Testis (tissue), 2 donors: ENCODE measurements around the gene STK17A.

ENCODE experiments used
- CTCF ChIP-seq, 3 experiments: fragments of 450-650 bp in 2 of 3; fragments of 200-600 bp in 1 of 3; sonication (generic) in 1 of 3; IDR thresholded peaks; one replicate each; pipeline ENCODE4 v1.5.1; 2016 to 2019; ENCODE audit warnings: antibody characterized with exemption in 3 of 3, mild to moderate bottlenecking in 2 of 3, moderate library complexity in 1 of 3
- POLR2A ChIP-seq: fragments of 450-650 bp; IDR thresholded peaks from one replicate; pipeline ENCODE4 v1.6.1; 2017; ENCODE audit warnings: antibody characterized with exemption, mild to moderate bottlenecking, moderate library complexity

- TF ChIP-seq CTCF (IDR thresholded peaks at IDR 0.05), result no peak
- no peak for TF ChIP-seq POLR2A
These were observed 12.1 kb upstream of the STK17A start for GRCh38 chr7:43570688-43571365.
